Vagina (tissue), 2 donors: ENCODE measurements around the gene NOP53. TPM values are rescaled to one million over a fixed set of nuclear protein-coding genes. Genes with fewer than 3 reads are reported as not detected.
"Not testable (repeated sequence)": the region's sequence is repeated elsewhere in the genome, so short reads cannot be mapped to it uniquely, and the experiment has no call there.

Experiments used
- DNase-seq, 2 donors: peaks; one replicate each; pipeline ENCODE4 v3.0.0-alpha.2; 2017; ENCODE audit errors: extremely low spot score in 2 of 2
- H3K27ac ChIP-seq: fragments of 200-600 bp; sonication (generic); one replicate; pipeline ENCODE4 v1.5.1; 2019
- H3K27me3 ChIP-seq: fragments of 200-600 bp; sonication (generic); one replicate; pipeline ENCODE4 v1.5.1; 2019
- H3K36me3 ChIP-seq, 2 donors: fragments of 200-600 bp; sonication (generic); one replicate each; pipeline ENCODE4 v1.5.1; 2017 to 2019
- H3K4me1 ChIP-seq: fragments of 200-600 bp; sonication (generic); one replicate; pipeline ENCODE4 v1.5.1; 2019
- H3K4me3 ChIP-seq, 2 donors: fragments of 200-600 bp; sonication (generic); 1 replicate in 1 of 2; 2 replicates in 1 of 2; pipeline ENCODE4 v1.5.1; 2016 to 2019
- H3K9me3 ChIP-seq: fragments of 200-600 bp; sonication (generic); one replicate; pipeline ENCODE4 v1.5.1; 2019
- POLR2A ChIP-seq, 2 donors: fragments of 450-650 bp; IDR thresholded peaks; one replicate each; pipeline ENCODE4 v1.6.1; 2017; ENCODE audit warnings: antibody characterized with exemption in 2 of 2, mild to moderate bottlenecking in 2 of 2, moderate library complexity in 2 of 2
- POLR2AphosphoS5 ChIP-seq, 2 donors: sonication (generic); formaldehyde crosslinking; IDR thresholded peaks; one replicate each; pipeline ENCODE4 v1.9.0; 2017; ENCODE audit warnings: antibody characterized with exemption in 2 of 2, mild to moderate bottlenecking in 2 of 2, low read depth in 1 of 2; ENCODE audit not compliant: insufficient read depth in 1 of 2
- intact Hi-C: fragments of 100-400 bp; cut with DNase I; formaldehyde crosslinking; loops from one replicate; pipeline ENCODE4 v1.15.1; 2023
- total RNA-seq: library from RNA; depleted of rRNA; stranded (reverse); fragments of >200 nt; gene quantifications from one replicate; pipeline ENCODE4 v1.2.3, GENCODE V29; 2016
- TF ChIP-seq, protein P1 (sequence below), 3 experiments: fragments of 450-650 bp in 2 of 3; fragments of 200-600 bp in 1 of 3; sonication (generic) in 1 of 3; IDR thresholded peaks; one replicate each; pipeline ENCODE4 v1.5.1; 2017 to 2019; ENCODE audit warnings: antibody characterized with exemption in 3 of 3, mild to moderate bottlenecking in 2 of 3, moderate library complexity in 2 of 3

Gene NOP53
- total RNA-seq, 1 donor from 2014 or later: 517 TPM

- Histone ChIP-seq H3K4me1 (peaks cover 44% of the 10 kb centered on the region), H3K36me3 (peaks cover 0 to 13% of the 10 kb centered on the region in 2 donors), H3K4me3 (peak within 1 kb of the TSS; percentile 71 to 81), H3K27me3 (no peaks in the 10 kb centered on the region), H3K27ac (peak within 1 kb of the TSS; percentile 97), H3K9me3 (no peaks in the 10 kb centered on the region)
- intact Hi-C loops: loop anchor here (1.0 to 10.0 kb wide), 2 partner anchors 30 to 71 kb away; no protein-coding TSS in a partner anchor
- peak in 1 of 2 donors; percentile 93 for TF ChIP-seq POLR2A (IDR thresholded peaks at IDR 0.05)
- TF ChIP-seq, protein P1, sequence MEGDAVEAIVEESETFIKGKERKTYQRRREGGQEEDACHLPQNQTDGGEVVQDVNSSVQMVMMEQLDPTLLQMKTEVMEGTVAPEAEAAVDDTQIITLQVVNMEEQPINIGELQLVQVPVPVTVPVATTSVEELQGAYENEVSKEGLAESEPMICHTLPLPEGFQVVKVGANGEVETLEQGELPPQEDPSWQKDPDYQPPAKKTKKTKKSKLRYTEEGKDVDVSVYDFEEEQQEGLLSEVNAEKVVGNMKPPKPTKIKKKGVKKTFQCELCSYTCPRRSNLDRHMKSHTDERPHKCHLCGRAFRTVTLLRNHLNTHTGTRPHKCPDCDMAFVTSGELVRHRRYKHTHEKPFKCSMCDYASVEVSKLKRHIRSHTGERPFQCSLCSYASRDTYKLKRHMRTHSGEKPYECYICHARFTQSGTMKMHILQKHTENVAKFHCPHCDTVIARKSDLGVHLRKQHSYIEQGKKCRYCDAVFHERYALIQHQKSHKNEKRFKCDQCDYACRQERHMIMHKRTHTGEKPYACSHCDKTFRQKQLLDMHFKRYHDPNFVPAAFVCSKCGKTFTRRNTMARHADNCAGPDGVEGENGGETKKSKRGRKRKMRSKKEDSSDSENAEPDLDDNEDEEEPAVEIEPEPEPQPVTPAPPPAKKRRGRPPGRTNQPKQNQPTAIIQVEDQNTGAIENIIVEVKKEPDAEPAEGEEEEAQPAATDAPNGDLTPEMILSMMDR (IDR thresholded peaks at IDR 0.05): peak; percentile 96 to 97 (median 97)
- TF ChIP-seq POLR2AphosphoS5 (IDR thresholded peaks at IDR 0.05; ENCODE audit: insufficient read depth in 1 of 2, low read depth in 1 of 2): peak; percentile 65 to 91
- DNase-seq: no peak
Measured at GRCh38 chr19:47713046-47714021, 32.0 kb upstream of the NOP53 start, which contains the start of gene EHD2. Gene EHD2 (plus strand): TSS chr19:47713422. CDS start chr19:47716613, 3,191 bp downstream.

DNA sequence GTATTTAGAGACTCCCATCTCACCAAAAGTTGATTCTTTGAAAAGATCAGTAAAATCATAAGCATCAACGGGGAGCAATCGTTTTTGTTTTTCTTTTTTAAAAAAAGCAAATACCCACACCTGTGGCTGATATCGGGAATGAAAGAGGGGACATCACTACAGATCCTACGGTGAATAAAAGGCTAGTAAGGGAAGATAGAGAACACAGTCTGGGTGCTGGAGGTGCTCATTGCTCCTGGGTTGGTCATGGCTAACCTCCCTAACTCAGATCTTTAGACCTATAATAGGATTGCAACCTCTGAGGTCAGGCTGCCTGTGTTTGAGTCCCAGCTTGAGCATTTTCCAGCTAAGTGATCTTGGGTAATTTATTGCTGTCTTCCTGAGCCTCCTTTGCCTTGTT, 31.0 kb upstream of the NOP53 start:
- Histone ChIP-seq H3K4me3 (peak overlapping the region; percentile 71 to 81), H3K27ac (peak overlapping the region; percentile 97), H3K4me1 (peaks cover 54% of the 10 kb centered on the region), H3K36me3 (peaks cover 0 to 13% of the 10 kb centered on the region in 2 donors), H3K9me3 (no peaks in the 10 kb centered on the region), H3K27me3 (no peaks in the 10 kb centered on the region)
- intact Hi-C loops: loop anchor here (10.0 kb wide), 1 partner anchor 70 kb away; no protein-coding TSS in a partner anchor
- no peak for DNase-seq
- TF ChIP-seq, protein P1 (IDR thresholded peaks at IDR 0.05): no peak
- no peak for TF ChIP-seq POLR2A (IDR thresholded peaks at IDR 0.05)
- TF ChIP-seq POLR2AphosphoS5 (IDR thresholded peaks at IDR 0.05; ENCODE audit: insufficient read depth in 1 of 2, low read depth in 1 of 2): no peak

DNA sequence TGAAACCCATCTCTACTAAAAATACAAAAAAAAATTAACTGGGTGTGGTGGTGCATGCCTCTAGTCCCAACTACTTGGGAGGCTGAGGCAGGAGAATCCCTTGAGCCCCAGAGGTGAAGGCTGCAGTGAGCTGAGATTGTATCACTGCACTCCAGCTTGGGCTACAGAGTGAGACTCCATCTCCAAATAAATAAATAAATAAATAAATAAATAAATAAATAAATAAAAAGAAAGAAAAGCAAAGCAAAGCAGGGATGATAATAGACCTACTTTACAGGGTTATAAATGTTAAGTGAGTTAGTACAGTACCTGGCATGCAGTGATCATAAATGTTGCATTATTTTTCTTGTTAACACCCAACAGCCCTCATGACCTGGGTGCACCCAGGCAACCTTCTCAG, 30.5 kb upstream of the NOP53 start:
- not testable (repeated sequence) for H3K27me3 ChIP-seq, DNase-seq, H3K9me3 ChIP-seq
- Histone ChIP-seq H3K27ac (peak overlapping the region; percentile 97), H3K4me1 (peaks cover 59% of the 10 kb centered on the region), H3K4me3 (peak overlapping the region; percentile 71 to 81), H3K36me3 (peaks cover 0 to 13% of the 10 kb centered on the region in 2 donors)
- intact Hi-C loops: loop anchor here (10.0 kb wide), 1 partner anchor 70 kb away; no protein-coding TSS in a partner anchor

GRCh38 chr19:47716270-47716937, 28.9 kb upstream of the NOP53 start:
- Histone ChIP-seq H3K27me3 (no peaks in the 10 kb centered on the region), H3K36me3 (peaks cover 0 to 13% of the 10 kb centered on the region in 2 donors), H3K27ac (peak overlapping the region; percentile 97), H3K9me3 (no peaks in the 10 kb centered on the region), H3K4me1 (peaks cover 74% of the 10 kb centered on the region), H3K4me3 (peak overlapping the region; percentile 15 to 27)
- no peak for DNase-seq
- intact Hi-C loops: loop anchor here (10.0 kb wide), 1 partner anchor 68 kb away; no protein-coding TSS in a partner anchor
- TF ChIP-seq POLR2A (IDR thresholded peaks at IDR 0.05): no peak
- no peak for TF ChIP-seq POLR2AphosphoS5 (IDR thresholded peaks at IDR 0.05; ENCODE audit: insufficient read depth in 1 of 2, low read depth in 1 of 2)
- TF ChIP-seq, protein P1 (IDR thresholded peaks at IDR 0.05): no peak

- Histone ChIP-seq H3K27ac (peak overlapping the region; percentile 97), H3K4me1 (peaks cover 92% of the 10 kb centered on the region), H3K4me3 (peak overlapping the region; percentile 29 to 46), H3K36me3 (peaks cover 0 to 13% of the 10 kb centered on the region in 2 donors)
- intact Hi-C loops: loop anchor here (10.0 kb wide), 1 partner anchor 66 kb away; no protein-coding TSS in a partner anchor
- not testable (repeated sequence) for DNase-seq, H3K27me3 ChIP-seq, H3K9me3 ChIP-seq
Measured at GRCh38 chr19:47718415-47719046, 26.8 kb upstream of the NOP53 start.
